Measurements from ENCODE around the gene OFD1.

Gene OFD1

DNA sequence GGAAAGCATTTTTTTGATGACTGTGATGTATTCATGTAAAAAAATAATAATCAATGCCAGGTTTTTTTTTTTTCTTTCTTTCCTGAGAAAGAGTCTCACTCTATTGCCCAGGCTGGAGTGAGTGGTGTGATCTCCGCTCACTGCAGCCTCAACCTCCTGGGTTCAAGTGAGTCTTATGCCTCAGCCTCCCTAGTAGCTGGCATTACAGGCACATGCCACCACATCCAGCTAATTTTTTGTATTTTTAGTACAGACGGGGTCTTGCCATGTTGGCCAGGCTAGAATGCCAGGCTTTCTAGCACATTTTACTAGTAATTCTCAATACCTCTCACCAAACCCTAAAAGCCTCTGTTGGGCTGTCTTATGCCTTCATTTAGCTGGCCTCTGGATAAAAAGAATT lies 56.6 kb downstream of the OFD1 start:
- TF ChIP-seq, protein P1, sequence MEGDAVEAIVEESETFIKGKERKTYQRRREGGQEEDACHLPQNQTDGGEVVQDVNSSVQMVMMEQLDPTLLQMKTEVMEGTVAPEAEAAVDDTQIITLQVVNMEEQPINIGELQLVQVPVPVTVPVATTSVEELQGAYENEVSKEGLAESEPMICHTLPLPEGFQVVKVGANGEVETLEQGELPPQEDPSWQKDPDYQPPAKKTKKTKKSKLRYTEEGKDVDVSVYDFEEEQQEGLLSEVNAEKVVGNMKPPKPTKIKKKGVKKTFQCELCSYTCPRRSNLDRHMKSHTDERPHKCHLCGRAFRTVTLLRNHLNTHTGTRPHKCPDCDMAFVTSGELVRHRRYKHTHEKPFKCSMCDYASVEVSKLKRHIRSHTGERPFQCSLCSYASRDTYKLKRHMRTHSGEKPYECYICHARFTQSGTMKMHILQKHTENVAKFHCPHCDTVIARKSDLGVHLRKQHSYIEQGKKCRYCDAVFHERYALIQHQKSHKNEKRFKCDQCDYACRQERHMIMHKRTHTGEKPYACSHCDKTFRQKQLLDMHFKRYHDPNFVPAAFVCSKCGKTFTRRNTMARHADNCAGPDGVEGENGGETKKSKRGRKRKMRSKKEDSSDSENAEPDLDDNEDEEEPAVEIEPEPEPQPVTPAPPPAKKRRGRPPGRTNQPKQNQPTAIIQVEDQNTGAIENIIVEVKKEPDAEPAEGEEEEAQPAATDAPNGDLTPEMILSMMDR (IDR thresholded peaks at IDR 0.05; ENCODE audit: insufficient read depth, low read depth, low read length, missing control alignments) = no peak
- no peak for DNase-seq (ENCODE audit: low read depth)
- H3K4me3 ChIP-seq (ENCODE audit: low read length) = no peak overlapping the region

DNA sequence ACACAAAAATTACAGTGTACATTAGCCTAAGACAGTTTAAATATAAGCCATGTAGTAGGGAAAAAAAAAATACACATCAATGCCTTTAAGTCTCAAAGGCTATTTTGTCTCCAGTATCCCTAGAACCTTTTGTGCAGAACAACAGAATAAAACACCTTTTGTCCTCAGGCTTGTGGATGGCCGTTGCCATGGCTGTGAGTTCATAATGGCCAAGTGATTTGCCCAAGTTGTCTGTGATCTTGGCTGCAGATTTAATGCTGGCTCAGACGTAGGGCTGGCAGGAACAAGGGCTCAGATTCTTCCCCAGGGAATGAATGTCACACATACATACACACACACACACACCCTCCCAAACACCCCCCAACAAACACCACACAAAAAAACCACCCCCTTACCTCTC lies 57.0 kb downstream of the OFD1 start:
- no peak for DNase-seq (ENCODE audit: low read depth)
- H3K4me3 ChIP-seq (ENCODE audit: low read length) = no peak overlapping the region
- TF ChIP-seq, protein P1 (IDR thresholded peaks at IDR 0.05; ENCODE audit: insufficient read depth, low read depth, low read length, missing control alignments) = no peak

DNA sequence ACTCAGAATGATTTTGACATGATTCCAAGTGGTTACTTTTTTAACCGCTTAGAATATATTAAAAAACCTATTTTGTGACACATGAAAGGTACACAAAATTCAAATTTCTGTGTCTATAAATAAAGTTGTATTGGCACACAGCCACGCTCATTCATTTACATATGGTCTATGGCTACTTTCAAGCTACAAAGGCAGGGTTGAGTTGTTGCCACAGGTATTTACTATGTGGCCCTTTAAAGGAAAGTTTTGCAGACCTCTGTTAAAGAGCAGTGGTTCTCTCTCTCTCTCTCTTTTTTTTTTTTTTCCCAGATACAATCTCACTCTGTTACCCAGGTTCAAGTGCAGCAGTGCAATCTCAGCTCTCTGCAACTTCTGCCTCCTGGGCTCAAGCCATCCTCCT lies 59.3 kb downstream of the OFD1 start:
- no peak overlapping the region for H3K4me3 ChIP-seq (ENCODE audit: low read length)
- TF ChIP-seq, protein P1 (IDR thresholded peaks at IDR 0.05; ENCODE audit: insufficient read depth, low read depth, low read length, missing control alignments) = no peak
- DNase-seq (ENCODE audit: low read depth) = no peak

DNA sequence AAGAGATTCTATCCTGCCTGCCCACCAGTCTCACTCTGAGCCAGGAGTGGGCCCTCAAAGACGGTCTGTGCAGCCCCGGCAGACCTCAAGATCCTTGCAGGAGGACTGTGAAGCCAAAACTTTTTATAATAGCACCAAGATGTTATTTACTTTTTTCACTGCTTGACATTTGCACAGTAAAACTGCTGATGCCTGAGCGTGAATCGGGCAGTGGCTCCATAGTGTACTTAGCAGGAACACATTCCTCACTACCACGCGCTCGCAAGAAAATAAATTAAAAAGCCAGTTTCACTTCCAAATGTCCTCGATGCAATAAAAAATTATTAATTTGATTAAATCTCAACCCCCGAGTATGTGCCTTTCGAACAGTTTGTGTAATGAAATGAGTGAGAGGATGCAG lies 59.9 kb downstream of the OFD1 start:
- no peak for DNase-seq (ENCODE audit: low read depth)
- no peak overlapping the region for H3K4me3 ChIP-seq (ENCODE audit: low read length)
- TF ChIP-seq, protein P1 (IDR thresholded peaks at IDR 0.05; ENCODE audit: insufficient read depth, low read depth, low read length, missing control alignments) = no peak

DNA sequence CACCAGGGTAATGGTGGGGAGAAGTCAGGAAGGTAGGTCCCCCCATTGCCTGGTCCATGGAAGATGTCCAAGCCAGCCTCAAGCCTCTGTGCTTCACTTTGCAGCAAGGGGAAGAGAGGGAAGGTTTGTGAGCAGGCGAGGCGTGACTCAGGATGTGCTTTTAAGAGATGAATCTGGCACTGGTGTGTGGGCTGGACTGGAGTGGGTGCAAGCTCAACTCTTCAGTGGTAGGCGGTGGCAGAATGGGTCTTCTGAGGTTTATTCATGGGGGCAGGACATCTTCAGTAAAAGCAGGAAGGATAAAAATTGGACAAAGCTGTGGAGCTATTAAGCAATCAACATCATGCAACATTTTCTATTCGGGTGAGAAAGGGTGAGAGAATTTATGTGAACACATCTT lies 63.0 kb downstream of the OFD1 start:
- H3K4me3 ChIP-seq (ENCODE audit: low read length) = no peak overlapping the region
- TF ChIP-seq, protein P1 (IDR thresholded peaks at IDR 0.05; ENCODE audit: insufficient read depth, low read depth, low read length, missing control alignments) = no peak
- DNase-seq (ENCODE audit: low read depth) = no peak

DNA sequence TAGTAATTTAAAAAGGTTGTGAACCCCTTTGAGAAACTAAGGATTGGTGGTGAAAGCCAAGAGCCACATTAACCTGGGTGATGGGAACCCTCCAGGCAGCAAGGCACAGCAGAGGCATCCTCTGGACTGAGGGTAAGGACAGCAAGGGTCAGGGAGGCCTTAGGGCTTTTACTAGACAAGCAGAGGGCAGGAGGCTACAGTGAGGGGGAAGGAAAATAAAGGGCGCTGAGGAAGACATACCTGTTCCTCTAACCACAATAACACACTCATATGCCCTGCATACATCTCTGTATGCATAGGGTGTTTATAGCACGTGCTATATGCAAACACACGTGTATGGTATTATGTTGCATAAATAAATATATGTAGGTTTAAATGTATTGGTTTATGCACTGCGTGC lies 63.6 kb downstream of the OFD1 start:
- DNase-seq (ENCODE audit: low read depth) = no peak
- TF ChIP-seq, protein P1 (IDR thresholded peaks at IDR 0.05; ENCODE audit: insufficient read depth, low read depth, low read length, missing control alignments) = no peak
- H3K4me3 ChIP-seq (ENCODE audit: low read length) = no peak overlapping the region

DNA sequence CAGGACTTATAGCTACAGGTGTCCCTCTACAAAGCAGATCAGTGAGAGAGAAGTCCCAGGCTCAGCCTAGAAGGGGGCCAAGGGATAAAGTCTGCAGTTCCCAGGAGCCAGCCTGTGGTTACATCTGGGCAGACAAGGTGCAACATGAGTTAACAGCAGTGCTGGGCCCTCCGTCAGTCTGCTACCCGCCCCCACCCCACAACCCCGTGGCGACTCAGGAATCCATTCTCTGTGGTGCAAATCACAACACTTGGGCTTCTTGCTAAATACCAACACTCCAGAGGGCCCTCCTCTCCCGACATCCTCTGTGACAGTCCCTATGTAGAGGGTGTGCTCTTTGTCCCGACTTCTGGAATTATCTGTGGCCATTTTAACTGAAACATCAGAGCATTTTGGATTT lies 68.6 kb downstream of the OFD1 start:
- H3K4me3 ChIP-seq (ENCODE audit: low read length) = no peak overlapping the region
- TF ChIP-seq, protein P1 (IDR thresholded peaks at IDR 0.05; ENCODE audit: insufficient read depth, low read depth, low read length, missing control alignments) = no peak
- DNase-seq (ENCODE audit: low read depth) = no peak
